Ovary (tissue), 9 donors: ENCODE measurements around the gene GRXCR1. TPM values are rescaled to one million over a fixed set of nuclear protein-coding genes. Genes with fewer than 3 reads are reported as not detected.

Experiments
- DNase-seq, 5 donors: peaks; one replicate each; pipeline ENCODE4 v3.0.0-alpha.2; 2019 to 2020
- H3K27ac ChIP-seq, 2 donors: fragments of 200-600 bp; one replicate each; pipeline versions ENCODE4 v1.5.1 to v1.8.0; 2019 to 2022
- H3K27me3 ChIP-seq: fragments of 200-600 bp; one replicate; pipeline ENCODE4 v1.8.0; 2022
- H3K36me3 ChIP-seq: fragments of 200-600 bp; sonication (generic); one replicate; pipeline ENCODE4 v1.5.1; 2019
- H3K4me1 ChIP-seq: one replicate; pipeline ENCODE4 v1.8.1; 2013; ENCODE audit warnings: mild to moderate bottlenecking, moderate library complexity; ENCODE audit not compliant: insufficient read depth
- H3K4me3 ChIP-seq: fragments of 200-600 bp; sonication (generic); one replicate; pipeline ENCODE4 v1.5.1; 2017
- H3K9me3 ChIP-seq, 2 donors: fragments of 200-600 bp in 1 of 2; sonication (generic) in 1 of 2; one replicate each; pipeline versions ENCODE4 v1.5.1 to v1.8.1; 2013 to 2019; ENCODE audit warnings: mild to moderate bottlenecking in 1 of 2, moderate library complexity in 1 of 2
- CTCF ChIP-seq, 3 donors: fragments of 450-650 bp in 2 of 3; fragments of 200-600 bp in 1 of 3; IDR thresholded peaks; one replicate each; pipeline versions ENCODE4 v1.5.1 to v1.8.0; 2016 to 2022; ENCODE audit warnings: antibody characterized with exemption in 3 of 3, mild to moderate bottlenecking in 1 of 3
- EP300 ChIP-seq: sonication (generic); formaldehyde crosslinking; IDR thresholded peaks from one replicate; pipeline ENCODE4 v1.6.1; 2017; ENCODE audit warnings: antibody characterized with exemption
- POLR2A ChIP-seq: fragments of 450-650 bp; IDR thresholded peaks from one replicate; pipeline ENCODE4 v1.6.1; 2017; ENCODE audit warnings: antibody characterized with exemption, mild to moderate bottlenecking, moderate library complexity
- WGBS, 3 donors: extraction: QIAGEN DNeasy Blood & Tissue Kit in 1 of 3; methylation state at CpG; one replicate each; pipeline versions ENCODE4 v1.1.5 to v1.1.7; 2013 to 2017; 5-methylcytosine and 5-hydroxymethylcytosine counted together
- intact Hi-C, 4 donors: fragments of 100-400 bp; cut with DNase I; formaldehyde crosslinking; loops; one replicate each; pipeline versions ENCODE4 v1.11.0 to v1.15.1; 2022 to 2023
- polyA plus RNA-seq, 2 donors: library from polyadenylated mRNA; stranded (reverse); fragments of 200-250 nt in 1 of 2; fragments of 350-450 nt in 1 of 2; fragmentation: Illumina TruSeq in 1 of 2; extraction: RNeasy Lipid Tissue Mini Kit (QIAGEN cat#74804) in 1 of 2; gene quantifications; one replicate each; pipeline ENCODE4 v1.2.3, GENCODE V29; 2013 to 2014
- total RNA-seq, 7 donors: library from RNA; depleted of rRNA in 2 of 7; stranded (reverse); fragments of >200 nt in 2 of 7; fragmentation: NEBNext Ultra II Directional in 3 of 7; extraction: Animal tissue kit (Norgen Biotek cat#: 25700) in 3 of 7; gene quantifications; one replicate each; pipeline versions ENCODE4 v1.1.0 to v1.2.4, GENCODE V29; 2016 to 2023
- donor health status: DM: no; HTN: no; CAD: no; lungs with moderate emphysema.
- donor health status: DM: no; HTN: no; CAD: no.
- donor health status: Bipolar disorder and iron deficiency.
- donor health status: DM: yes; HTN: yes; CAD: no.
- donor health status: DM: no; HTN: no; CAD: no.
- donor health status: DM: yes; HTN: yes; CAD: no.

The GRXCR1 gene
- total and polyA plus RNA-seq, 9 donors: not detected

GRCh38 chr4:42881253-42881652 is 11.3 kb upstream of the GRXCR1 start:
- H3K36me3 ChIP-seq: no peaks in the 10 kb centered on the region
- 13 to 35% (median 29%) methylated on average over 2 of the region's 2 CpGs for WGBS, 3 donors

DNA sequence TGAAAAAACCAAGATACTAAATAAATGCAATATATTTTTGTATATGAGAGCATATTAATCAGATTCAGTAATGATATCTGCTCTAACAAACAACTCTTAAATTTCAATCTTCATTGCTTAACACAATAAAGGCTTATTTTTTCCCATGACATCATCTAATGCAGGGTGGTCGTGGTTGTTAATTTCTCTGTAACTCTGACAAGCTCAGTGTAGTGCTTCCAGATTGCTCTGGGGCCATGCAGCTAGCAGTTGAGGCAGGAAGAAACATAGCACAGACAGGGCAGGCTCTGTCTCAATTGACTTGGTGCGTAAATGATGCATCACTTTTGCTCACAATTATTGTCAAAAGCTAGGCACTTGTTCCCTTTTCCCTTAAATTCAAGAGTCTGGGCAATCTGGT is 869 bp upstream of the GRXCR1 start:
- H3K36me3 ChIP-seq: no peaks in the 10 kb centered on the region
- no peaks in the 10 kb centered on the region for H3K9me3 ChIP-seq
- no peaks in the 10 kb centered on the region for H3K4me1 ChIP-seq
- no peak overlapping the region for H3K4me3 ChIP-seq
- no peak for DNase-seq
- 66 to 73% (median 68%) methylated on average over 2 of the region's 2 CpGs for WGBS, 3 donors
- no peak for TF ChIP-seq POLR2A
- TF ChIP-seq EP300: no peak
- TF ChIP-seq CTCF (IDR thresholded peaks at IDR 0.05): no peak
- intact Hi-C loops: no loop called here
- no peaks in the 10 kb centered on the region for H3K27me3 ChIP-seq
- no peak overlapping the region for H3K27ac ChIP-seq

More at GRCh38 chr4:42881253-42881652, 11.3 kb upstream of the GRXCR1 start:
- intact Hi-C loops: no loop called here
- H3K4me3 ChIP-seq: no peak overlapping the region
- H3K4me1 ChIP-seq: no peaks in the 10 kb centered on the region
- DNase-seq: no peak
- H3K27ac ChIP-seq: no peak overlapping the region
- TF ChIP-seq CTCF (IDR thresholded peaks at IDR 0.05): no peak
- no peak for TF ChIP-seq POLR2A
- TF ChIP-seq EP300: no peak
- no peaks in the 10 kb centered on the region for H3K27me3 ChIP-seq
- H3K9me3 ChIP-seq: no peaks in the 10 kb centered on the region

- Histone ChIP-seq H3K27ac (no peak overlapping the region), H3K36me3 (no peaks in the 10 kb centered on the region), H3K4me1 (no peaks in the 10 kb centered on the region), H3K4me3 (no peak overlapping the region), H3K27me3 (no peaks in the 10 kb centered on the region), H3K9me3 (no peaks in the 10 kb centered on the region)
- no peak for TF ChIP-seq CTCF (IDR thresholded peaks at IDR 0.05)
- TF ChIP-seq POLR2A: no peak
- TF ChIP-seq EP300: no peak
- DNase-seq: no peak
- intact Hi-C loops: no loop called here
Observed at GRCh38 chr4:42895452-42895851, 2.9 kb downstream of the GRXCR1 start.

DNA sequence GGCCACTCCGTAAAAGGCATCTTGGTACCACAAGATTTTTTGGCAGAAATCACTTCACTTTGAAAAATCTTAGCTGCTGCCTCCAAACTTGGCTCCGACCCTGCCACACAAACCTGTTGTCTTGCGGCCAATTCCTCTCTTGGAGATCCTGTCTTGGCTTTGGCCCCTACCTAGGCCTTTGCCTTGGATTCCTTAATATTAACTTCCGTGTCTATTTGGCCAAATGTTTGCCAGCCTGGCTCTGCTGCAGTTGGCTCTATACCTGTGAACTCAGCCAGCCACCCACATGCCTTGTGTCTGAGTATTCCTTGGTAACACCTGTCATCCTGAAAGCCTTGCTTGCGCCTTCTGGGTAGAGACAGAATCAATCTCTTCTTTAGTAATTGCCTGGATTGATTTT is 12.5 kb downstream of the GRXCR1 start:
- Histone ChIP-seq H3K27me3 (no peaks in the 10 kb centered on the region), H3K4me3 (no peak overlapping the region), H3K36me3 (no peaks in the 10 kb centered on the region), H3K27ac (no peak overlapping the region), H3K9me3 (no peaks in the 10 kb centered on the region), H3K4me1 (no peaks in the 10 kb centered on the region)
- TF ChIP-seq EP300: no peak
- TF ChIP-seq CTCF (IDR thresholded peaks at IDR 0.05): no peak
- no peak for TF ChIP-seq POLR2A
- 72 to 79% (median 77%) methylated on average over 5 of the region's 5 CpGs for WGBS, 3 donors
- DNase-seq: no peak
- intact Hi-C loops: no loop called here

- Histone ChIP-seq H3K27me3 (no peaks in the 10 kb centered on the region), H3K4me3 (no peak overlapping the region), H3K9me3 (no peaks in the 10 kb centered on the region), H3K4me1 (no peaks in the 10 kb centered on the region), H3K36me3 (no peaks in the 10 kb centered on the region), H3K27ac (no peak overlapping the region)
- no peak for DNase-seq
- TF ChIP-seq CTCF (IDR thresholded peaks at IDR 0.05) (no peak), EP300 (no peak), POLR2A (no peak)
- WGBS, 3 donors: 82 to 93% (median 91%) methylated on average over 3 of the region's 3 CpGs
- intact Hi-C loops: no loop called here
Observed at GRCh38 chr4:42905591-42905990, 13.1 kb downstream of the GRXCR1 start.
